NCI-H1092 (cell line): ENCODE data around the gene TUSC2.

Source experiments
- DNase-seq: peaks from one replicate; lab custom pipeline; 2025; lab: John Stamatoyannopoulos, UW

Gene TUSC2

GRCh38 chr3:50354186-50354764 lies 26.3 kb upstream of the TUSC2 start:
- no peak for DNase-seq

GRCh38 chr3:50353245-50354004 lies 25.4 kb upstream of the TUSC2 start:
- no peak for DNase-seq

GRCh38 chr3:50352781-50353180 lies 24.8 kb upstream of the TUSC2 start:
- DNase-seq: no peak

GRCh38 chr3:50351323-50351697 lies 23.3 kb upstream of the TUSC2 start:
- no peak for DNase-seq

GRCh38 chr3:50350527-50351322 lies 22.7 kb upstream of the TUSC2 start, which contains the start of the genes CYB561D2 and NPRL2:
CYB561D2 (plus strand) TSS chr3:50350862; CDS start chr3:50351434, 572 bp downstream.
NPRL2 (minus strand) TSS chr3:50350775; CDS start chr3:50350652, 123 bp downstream.
- peak; percentile 77 for DNase-seq

GRCh38 chr3:50350213-50350526 lies 22.1 kb upstream of the TUSC2 start:
- no peak for DNase-seq

- DNase-seq: peak; percentile 32
These were observed 19.3 kb upstream of the TUSC2 start for GRCh38 chr3:50347187-50347813.

GRCh38 chr3:50345586-50346234 lies 17.7 kb upstream of the TUSC2 start, which contains the start of gene ZMYND10:
ZMYND10 (minus strand) TSS chr3:50345732; CDS start chr3:50345579, 153 bp downstream.
- DNase-seq: no peak

GRCh38 chr3:50345008-50345407 lies 17.0 kb upstream of the TUSC2 start:
- DNase-seq: no peak

GRCh38 chr3:50342813-50343633 lies 15.0 kb upstream of the TUSC2 start:
- DNase-seq: no peak

GRCh38 chr3:50341996-50342650 lies 14.1 kb upstream of the TUSC2 start:
- no peak for DNase-seq

GRCh38 chr3:50341537-50341936 lies 13.5 kb upstream of the TUSC2 start:
- DNase-seq: no peak

- DNase-seq: no peak
These were observed 12.7 kb upstream of the TUSC2 start, which contains the start of gene RASSF1 for GRCh38 chr3:50340448-50341329. RASSF1 (minus strand) TSS chr3:50340836; CDS start chr3:50340805, 31 bp downstream.

- DNase-seq: no peak
These were observed 12.1 kb upstream of the TUSC2 start for GRCh38 chr3:50340147-50340447.

- no peak for DNase-seq
These were observed 11.6 kb upstream of the TUSC2 start for GRCh38 chr3:50339485-50340146.

- DNase-seq: no peak
These were observed 10.9 kb upstream of the TUSC2 start for GRCh38 chr3:50338965-50339364.

GRCh38 chr3:50337175-50337861 lies 9.3 kb upstream of the TUSC2 start:
- peak; percentile 94 for DNase-seq

GRCh38 chr3:50336452-50337174 lies 8.6 kb upstream of the TUSC2 start:
- DNase-seq: no peak
